T-helper 1 cell treated with Interleukin-12 subunit alpha and Interleukin-12 subunit beta and Interleukin-4 antibody, amounts not matched to agents 30 ng/mL and 1 ng/mL, for 36 hours (primary cell): ENCODE results near the gene PIPOX. TPM values are rescaled to one million over a fixed set of nuclear protein-coding genes. Genes with fewer than 3 reads are reported as not detected.

Source experiments
- intact Hi-C: fragments of 100-400 bp; cut with micrococcal nuclease; formaldehyde crosslinking; loops from one replicate; pipeline ENCODE4 v1.15.1; 2024
- total RNA-seq: library from RNA; stranded (reverse); gene quantifications from 2 replicates; pipeline ENCODE4 v1.2.3, GENCODE V29; 2022

The PIPOX gene
- total RNA-seq, 1 donor from 2014 or later, result 2.2 TPM

DNA sequence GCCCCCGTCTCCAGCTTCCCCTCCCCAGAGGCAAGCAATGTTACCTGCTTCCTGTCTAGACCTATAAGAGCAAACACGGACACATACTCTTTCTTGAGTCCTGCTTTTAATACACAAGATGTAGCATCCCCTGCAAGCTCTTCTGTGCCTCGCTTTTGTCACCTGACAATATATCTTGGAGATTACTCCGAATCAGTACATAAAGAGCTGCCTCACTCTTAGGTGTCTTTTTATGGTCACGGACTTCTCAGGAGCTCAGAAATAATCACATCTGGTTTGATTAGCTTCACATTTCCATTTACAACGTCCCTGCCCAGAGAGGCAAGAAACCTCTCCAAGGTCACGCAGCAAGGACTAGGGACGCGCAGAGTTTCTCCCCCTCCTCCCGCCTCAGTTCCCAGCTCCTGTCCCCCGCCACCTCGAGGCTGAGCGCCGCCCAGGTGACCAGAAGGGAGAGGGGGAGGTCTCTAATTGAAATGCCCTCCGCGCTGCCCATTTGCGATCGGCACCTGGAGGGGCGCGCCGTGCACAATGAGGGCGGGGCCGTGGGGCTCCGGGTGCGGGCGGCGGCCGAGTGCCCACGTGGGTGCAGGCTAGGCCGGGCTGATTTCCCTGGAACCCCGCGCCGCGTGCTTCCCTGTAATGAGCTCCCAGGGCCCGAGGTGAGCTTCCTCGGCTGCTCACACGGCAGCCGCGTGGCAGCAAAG lies 23.3 kb upstream of the PIPOX start:
- intact Hi-C loops, result no loop called here

DNA sequence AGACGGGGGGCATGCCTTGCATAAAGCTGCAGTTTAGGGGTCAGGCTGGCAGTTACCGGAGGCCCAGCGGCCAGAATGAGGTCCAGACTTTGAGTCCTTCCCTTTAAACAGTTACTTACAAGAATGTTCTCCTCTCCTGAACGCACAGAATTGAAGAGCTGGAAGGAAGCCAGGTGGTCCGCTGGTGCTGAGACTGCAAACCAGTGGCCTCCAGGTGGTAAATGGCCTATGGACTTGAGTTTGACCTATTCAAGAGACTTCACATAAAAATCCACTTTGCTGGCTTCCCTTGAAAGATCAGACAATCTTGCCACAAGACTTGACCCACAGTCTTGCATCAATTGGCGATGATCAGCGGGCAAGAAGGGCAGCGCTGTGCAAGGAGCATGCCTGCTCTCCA lies 22.4 kb upstream of the PIPOX start:
- intact Hi-C loops, result no loop called here

DNA sequence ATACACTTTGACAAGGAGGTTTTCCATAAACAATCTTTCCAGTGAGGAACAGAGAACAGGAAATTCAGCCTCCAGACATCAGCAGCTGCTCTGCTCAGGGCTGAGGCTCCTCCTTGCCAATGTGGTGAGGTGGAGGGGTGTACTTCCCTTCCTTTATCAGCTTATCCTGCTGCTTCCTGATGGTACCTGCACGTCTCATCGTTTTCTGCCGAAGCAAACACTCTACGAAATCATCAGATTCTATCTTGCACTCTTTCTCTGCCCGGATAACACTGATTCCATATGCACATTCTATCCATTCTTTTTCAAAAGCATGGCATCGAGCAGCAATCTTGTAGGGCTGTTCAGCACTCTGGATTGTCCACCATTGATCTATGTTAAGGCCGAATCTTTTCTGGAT lies 21.7 kb upstream of the PIPOX start:
- intact Hi-C loops, result no loop called here

DNA sequence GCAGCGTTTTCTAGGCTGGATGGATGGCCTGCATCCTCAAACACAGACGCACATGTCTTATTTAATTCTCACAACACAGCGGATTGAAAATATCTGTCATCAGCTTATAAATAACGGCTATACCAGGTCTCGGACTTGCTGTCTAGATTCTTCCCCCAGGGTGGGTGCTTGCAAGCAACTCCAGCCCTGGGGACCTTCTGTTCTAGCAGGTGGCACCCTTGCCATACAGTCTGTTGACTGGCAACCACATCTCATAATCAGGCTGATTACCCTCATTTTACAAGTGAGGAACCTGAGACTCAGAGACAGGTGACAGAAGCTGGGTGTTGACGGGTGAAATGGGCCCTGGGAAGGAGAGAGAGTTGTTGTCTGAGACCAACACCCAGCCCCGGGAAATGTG lies 20.9 kb upstream of the PIPOX start:
- intact Hi-C loops, result no loop called here

DNA sequence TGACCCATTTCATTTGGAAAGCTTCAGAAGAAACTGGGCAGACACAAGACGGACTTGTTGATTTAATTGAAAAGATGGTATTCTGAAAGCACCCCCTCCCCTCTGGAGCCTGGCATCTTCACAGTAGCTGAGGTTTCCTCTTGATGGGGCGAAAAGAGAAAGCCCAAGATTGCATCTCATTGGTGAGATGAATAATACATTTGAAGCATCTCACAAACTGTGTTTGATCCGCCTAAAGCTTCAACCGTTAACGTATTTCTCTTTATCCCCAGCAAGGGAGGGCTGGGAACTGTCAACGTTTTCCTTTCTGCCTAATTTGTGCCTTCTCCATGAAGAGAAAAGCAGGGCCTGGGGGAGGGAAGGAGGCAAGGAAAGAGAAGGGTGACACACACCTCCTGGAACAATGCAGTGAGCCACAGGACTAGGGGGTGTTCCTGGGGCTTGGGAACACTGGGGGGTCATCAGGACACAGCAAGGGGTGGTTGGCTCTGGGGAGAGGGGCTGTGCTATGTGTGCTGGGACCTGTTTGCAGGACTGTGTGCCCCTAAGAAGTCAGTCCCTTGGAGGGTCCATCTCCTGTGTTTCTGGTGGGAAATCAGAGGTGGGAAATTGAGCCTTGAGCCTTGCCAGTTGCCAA lies 18.5 kb upstream of the PIPOX start:
- intact Hi-C loops, result no loop called here

DNA sequence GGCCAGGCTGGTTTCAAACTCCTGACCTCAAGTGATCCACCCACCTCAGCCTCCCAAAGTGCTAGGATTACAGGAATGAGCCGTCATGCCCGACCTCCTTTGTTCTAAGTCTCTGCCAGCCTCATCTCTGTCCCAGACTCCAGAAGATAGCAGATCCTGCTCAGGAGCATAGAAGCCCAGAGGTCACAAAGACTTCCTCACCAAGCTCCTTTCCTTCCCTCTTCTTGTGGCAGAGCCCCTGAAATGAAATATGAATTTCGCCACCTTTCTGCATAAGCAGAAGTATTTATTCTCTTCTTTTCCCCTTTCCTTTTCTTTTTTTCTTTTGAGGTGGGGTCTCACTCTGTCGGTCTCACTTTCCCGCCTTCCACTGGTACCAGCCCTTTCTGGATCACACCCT lies 11.5 kb upstream of the PIPOX start:
- intact Hi-C loops, result no loop called here

DNA sequence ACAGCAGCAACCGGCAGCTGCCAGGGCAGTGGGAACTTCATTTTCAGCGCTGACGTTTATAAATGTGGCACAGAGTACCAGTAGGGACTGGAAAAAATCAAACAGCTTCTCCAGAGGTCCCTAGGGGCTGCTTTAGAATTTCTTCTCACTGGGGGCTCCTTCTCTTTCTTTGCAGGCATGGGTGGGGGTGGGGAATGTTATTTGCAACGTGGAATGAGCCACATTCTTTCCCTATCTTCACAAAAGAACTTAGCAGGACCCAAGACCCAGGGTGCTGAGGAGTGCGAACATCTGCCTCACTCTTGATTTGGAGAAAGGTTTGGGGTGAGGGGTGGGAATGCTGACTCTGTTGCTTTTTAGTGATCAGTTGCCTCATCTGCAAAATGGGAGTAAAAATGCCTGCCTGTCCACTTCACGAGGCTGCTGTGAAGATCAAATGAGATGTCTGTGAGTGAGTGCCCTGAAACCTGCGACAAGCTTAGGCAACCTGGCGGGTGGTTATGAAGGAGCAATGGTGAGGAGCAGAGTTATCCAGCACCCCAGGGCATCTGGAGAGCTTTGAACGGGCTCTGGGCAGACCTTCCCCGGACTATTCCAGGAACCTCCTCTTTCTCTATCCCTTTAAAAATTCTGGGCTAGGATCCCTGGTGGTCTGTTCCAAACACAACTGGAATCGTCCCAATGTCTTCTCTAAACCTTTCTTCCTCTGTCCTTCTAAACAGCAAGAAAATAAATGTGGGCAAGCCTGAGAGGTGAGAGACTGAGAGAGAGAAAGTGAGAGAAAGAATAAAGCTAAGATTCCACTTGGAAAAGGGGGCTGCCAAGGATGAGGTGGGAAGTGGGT lies 10.7 kb upstream of the PIPOX start:
- intact Hi-C loops, result no loop called here

DNA sequence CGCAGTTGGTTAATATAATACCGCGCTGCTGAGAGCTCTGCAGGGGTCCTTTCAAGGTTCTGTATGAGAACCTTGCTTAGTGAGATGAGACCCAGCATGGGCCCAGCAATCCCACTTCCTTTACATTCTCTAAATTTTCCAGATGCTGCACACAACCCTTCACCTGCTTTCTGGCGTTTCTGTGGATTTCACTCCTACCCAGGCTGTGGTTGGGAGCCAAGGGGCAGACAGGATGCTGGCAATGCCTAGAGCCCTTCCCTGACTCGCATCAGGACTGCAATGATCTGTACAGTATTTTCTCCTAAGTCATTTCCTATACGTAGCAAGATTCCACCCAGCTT lies 10.1 kb upstream of the PIPOX start:
- intact Hi-C loops, result no loop called here

DNA sequence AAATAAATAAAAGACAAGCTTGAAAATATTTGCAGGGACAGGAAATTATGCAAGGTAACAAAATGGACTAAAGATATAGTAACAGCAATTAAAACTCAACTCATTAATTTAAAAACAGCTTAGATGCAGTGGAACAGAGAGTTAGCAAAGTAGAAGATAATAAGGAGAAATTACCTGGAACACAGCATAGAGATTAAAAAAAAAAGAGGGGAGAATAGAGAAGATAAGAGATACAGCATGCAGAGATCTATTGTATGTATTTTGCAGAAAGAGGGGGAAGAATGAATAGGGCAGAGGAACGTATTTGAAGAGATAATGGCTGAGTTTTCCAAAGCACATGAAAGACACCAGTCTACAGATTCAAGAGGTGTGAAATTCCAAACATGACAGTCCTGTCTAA lies 8.4 kb upstream of the PIPOX start:
- intact Hi-C loops, result no loop called here

DNA sequence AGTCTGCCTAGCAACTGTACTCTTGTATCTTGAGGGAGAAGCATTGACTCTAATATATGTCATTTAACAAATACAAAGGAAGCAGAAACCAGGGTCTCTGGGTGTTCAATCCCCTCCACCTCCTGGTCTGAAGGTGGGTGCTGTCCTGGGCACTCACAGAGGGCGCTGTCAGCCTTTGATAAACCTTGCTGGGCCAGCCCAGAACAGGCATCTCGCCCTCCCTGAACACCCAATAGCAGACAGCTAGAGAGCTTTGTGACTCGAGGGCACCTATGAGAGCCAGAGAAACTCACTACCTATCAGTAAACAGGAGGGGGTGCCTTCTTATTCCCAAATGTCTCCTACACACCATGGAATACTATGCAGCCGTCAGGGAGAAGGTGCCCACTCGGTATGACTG lies 6.4 kb upstream of the PIPOX start:
- intact Hi-C loops, result no loop called here

DNA sequence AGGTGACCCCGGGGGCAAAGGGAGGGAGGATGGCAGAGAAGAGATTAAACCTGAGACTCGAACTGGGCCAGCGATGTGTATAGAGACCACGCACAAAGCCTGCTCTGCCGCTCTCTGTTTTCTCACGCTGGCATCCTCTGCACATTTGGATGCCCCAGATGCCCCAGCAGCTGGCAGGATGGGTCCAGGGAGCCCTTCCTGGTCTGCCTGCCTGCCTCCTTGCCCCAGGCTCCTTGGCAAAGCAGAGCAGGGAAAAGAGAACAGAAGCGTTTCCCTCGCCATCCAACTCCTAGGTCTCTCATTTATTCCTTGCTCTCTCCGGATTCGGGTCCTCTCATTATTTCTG lies 5.2 kb upstream of the PIPOX start:
- intact Hi-C loops, result no loop called here

DNA sequence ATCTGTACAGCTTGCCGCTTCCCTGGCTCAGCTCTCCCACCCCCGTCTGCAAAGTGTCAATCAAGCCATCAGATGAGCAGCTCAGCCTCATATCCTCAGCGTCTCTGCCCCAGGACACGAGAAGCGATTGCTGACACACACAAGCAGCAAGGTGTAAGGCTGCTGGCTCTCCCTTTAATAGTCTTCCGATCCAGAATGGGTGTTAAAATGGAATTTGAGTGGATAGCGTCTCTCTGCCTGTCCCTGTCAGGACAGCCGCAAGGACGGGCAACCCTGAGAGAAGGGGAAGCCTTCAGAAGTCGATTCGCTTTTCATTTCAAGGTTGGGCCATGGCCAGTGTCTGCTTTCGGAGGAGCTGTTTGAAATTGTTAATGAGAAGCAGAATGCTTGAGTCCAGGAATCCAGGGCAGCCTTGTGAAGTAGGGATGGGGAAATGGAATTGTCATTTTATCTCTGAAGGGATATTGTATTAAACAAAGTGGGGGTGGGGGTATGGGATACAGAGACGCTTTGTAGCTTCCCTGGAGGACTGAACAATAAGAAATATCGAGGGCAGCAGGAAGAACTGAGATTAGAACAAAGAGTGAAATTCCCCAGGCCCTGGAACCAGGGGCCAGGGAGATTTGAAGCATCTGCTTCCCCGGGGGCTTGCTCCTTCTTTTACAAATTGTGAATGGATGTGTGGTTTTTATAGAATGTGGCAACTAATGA lies 4.7 kb upstream of the PIPOX start:
- intact Hi-C loops, result no loop called here

DNA sequence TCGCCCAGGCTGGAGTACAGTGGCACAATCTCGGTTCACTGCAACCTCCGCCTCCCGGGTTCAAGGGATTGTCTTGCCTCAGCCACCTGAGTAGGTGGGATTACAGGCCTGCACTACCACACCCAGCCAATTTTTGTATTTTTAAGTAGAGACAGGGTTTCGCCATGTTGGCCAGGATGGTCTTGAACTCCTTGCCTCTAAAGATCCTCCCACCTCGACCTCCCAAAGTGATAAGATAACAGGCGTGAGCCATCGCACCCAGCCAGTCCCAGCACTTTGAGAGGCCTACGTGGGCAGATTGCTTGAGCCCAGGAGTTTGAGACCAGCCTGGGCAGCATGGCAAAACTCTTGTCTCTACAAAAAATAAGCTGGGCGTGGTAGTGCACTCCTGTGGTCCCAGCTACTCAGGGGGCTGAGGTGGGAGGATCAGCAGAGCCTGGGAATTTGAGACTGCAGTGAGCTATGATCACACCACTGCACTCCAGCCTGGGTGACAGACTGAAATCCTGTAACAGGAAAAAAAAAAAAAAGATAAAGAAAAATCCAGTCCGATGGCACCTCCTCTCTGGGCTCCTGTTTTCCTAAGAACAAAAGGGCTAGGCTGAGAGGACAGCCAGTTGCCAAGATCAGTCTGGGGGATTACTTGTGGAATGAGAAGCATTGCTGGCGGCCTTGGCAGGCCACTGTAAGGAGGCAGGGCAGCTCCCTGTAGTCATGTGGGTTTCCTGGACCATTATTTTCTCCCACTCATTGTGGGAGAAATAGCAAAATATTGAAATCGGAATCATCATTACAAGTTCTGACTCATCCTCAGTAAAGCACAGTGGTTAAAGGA lies 3.0 kb upstream of the PIPOX start:
- intact Hi-C loops, result no loop called here

DNA sequence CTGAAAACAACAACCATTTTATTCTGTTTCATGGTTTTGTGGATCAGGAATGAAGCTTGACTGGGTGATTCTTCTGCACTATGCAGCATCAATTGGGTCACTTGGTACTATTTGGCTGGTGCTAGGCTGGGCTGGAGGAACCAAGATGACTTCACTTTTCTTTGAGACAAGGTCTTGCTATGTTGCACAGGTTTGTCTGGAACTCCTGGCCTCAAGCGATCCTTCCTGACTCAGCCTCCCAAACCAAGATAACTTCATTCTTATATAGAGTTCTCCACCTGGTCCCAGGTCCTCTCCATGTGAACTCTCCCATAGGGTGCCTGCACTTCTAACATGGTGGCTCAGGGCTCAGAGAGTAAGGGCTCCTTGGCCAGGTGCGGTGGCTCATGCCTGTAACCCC lies 1.9 kb upstream of the PIPOX start:
- intact Hi-C loops, result no loop called here

DNA sequence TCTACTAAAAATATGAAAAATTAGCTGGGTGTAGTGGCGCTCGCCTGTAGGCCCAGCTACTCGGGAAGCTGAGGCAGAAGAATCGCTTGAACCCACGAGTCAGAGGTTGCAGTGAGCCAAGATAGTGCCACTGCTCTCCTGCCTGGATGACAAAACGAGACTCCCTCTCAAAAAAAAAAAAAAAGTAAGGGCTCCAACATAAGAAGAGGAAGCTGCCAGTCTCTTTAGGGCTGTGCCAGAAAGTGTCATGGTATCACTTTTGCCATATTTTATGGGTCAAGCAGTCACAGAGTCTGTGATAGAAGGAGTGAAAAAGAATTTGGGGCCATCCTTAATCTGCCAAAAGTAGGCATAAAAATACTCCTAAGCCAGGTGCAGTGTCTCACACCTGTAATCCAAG lies 1.4 kb upstream of the PIPOX start:
- intact Hi-C loops, result no loop called here

DNA sequence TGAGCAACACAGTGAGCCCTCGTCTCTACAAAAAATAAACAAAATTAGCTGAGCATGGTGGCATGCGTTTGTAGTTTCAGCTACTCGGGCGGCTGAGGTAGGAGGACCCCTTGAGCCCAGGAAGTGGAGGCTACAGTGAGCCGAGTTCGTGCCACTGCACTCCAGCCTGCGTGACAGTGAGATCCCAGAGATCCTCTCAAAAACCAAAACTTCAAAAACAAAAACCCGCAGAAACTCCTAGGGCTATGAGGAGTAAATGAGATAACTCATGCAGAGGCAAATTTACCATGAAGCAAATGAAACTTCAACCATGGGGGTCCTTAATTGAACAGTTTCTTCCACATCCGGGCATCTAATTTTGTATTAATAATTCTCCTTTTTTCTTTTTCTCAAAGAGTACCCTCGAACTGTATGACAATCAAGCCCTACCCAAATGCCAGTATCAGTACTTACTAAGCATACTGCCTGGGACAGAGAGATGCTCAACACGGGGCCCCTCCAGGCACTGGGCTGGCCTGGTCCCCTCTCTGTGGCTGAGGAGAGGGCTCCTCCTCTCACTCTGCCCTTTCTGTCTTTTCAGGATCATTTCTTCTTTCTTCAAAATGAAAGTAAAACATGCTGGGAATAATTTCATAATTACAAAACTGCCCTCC lies 789 bp upstream of the PIPOX start:
- intact Hi-C loops, result no loop called here

DNA sequence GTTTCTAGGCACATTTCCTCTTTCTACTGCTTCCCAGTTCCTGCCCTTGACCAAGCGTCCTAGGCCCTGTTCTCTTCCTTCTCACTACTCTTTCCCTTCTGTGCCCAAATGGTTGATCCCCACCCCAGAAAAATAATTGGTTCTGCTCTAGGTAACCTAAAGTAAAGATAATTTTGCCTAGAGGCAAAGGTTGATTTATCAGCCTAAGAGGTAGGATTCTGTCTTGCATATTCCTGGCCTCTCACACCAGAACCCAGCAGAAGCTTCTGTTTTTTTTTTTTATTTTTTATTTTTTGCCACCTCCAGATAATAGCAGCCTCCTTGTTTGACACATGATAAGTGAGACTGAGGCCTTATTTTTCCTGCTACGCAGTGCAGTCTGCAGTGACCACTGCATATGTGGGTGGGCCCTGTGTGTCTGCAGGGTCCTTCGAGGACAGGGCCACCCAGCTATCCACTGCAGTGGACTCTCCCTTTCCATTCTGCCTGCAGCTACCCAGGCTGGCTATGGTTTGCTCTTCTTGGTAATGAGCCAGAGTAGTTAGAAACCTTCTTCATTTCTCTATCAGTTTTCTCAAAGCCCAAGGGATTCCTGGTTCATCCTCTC lies 701 bp downstream of the PIPOX start:
- intact Hi-C loops, result no loop called here

DNA sequence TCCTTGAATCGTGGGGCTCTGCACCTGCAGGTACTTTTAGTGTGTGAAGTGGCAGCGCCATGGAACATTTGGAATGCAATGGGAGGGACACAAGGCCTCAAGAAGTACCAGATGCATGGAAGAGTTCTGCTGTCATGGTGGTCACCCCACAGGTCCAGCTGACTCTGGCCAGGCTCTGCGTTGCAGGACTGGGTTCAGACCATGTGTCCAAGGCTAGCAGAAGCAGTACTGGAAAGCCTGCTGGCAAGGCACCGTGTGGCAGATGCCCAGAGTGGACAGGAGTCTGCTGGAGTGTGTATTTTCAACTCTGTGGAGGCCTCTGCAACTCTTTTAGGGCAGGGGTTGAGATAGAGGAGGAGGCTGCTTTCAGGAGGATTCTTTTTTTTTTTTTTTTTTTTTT lies 2.1 kb downstream of the PIPOX start:
- intact Hi-C loops, result no loop called here

DNA sequence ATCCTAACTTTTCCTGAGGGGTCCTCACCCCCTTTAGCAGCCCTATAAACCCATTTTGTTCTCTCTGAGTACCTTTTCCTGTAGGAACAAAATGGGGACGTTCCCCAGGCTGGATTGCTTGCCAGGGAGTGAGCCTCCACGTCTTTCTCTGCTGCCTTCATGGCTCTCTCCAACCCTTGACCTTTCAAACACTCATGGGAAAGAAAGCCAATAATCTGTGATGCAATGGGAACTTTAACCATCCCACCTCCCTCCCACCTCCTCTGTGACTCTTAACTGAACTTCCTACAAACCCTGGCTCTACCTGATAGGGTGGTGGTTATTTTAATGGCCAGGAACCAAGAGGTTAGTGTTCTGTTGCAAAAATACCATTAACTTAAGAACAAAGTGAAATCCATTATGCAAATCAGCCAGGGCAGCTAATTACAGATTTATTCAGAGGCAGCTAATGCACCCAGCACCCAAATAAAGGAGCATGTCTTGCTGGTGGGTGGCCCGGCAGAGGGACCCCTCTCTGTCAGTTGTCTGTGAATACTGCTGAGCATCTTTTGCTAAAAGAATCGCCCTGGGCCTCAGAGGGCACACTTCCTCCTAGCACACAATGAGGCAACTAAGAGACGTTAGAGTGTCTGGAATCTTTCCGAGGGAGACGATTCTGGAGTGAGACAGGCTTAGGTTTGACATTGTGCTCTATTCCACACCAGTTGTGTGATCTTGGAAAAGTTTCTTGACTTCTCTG lies 3.0 kb downstream of the PIPOX start:
- intact Hi-C loops, result no loop called here

DNA sequence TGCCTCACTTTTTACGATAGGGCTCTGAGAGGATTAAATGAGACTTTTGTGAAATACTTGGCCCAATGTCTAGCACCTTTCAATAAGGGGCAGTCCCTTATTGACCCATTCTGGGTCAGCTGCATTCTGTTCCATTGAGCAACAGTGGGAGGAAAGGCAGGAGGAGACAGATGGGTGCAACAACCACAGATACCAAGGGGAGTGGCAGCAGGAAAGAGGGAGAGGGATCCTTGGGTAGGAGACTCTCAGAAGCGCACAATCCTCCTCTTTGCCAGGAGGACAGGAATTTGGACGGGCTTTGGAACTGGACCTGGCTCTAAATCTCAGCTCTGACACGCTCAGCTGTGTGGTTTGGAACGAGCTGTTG lies 3.5 kb downstream of the PIPOX start:
- intact Hi-C loops, result no loop called here
